Astrocyte of the cerebellum (primary cell): ENCODE measurements around the gene SEC24A.
"Not testable (repeated sequence)": the region's sequence is repeated elsewhere in the genome, so short reads cannot be mapped to it uniquely, and the experiment has no call there.

ENCODE experiments used
- DNase-seq: peaks from one replicate; pipeline ENCODE4 v3.0.0-alpha.2; 2011; ENCODE audit warnings: low read depth
- H3K4me3 ChIP-seq: 2 replicates; pipeline ENCODE4 v1.5.1; 2011; ENCODE audit warnings: mild to moderate bottlenecking, low read depth, low read length, moderate library complexity
- in situ Hi-C: cut with HindIII; loops from 2 replicates; pipeline ENCODE4 v1.10.0; 2017; ENCODE audit warnings: low sequenced_read_pairs
- TF ChIP-seq, protein P1 (sequence below): IDR thresholded peaks from 2 replicates; pipeline ENCODE4 v1.5.1; 2012; ENCODE audit warnings: low read length, low read depth, moderate library complexity, mild to moderate bottlenecking; ENCODE audit errors: missing control alignments

SEC24A gene

DNA sequence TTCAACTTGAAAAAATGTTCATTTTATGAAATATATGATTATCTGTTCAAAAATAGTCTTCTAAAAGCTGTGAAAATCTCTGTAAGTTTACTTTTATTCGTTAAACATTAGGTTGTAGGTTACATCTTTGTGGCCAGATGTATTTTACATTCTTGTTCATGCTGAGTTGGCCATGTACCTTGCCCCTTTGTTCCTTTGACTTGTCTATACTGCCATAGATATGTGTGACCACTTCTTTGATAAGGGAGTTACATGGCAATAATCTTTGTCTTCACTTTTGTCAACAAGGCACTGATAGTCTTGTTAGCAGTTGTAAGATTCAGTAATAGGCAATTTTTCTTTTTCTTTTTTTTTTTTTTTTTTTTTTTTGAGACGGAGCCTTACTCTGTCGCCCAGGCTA is 15.9 kb downstream of the SEC24A start:
- no peak for DNase-seq
- TF ChIP-seq, protein P1, sequence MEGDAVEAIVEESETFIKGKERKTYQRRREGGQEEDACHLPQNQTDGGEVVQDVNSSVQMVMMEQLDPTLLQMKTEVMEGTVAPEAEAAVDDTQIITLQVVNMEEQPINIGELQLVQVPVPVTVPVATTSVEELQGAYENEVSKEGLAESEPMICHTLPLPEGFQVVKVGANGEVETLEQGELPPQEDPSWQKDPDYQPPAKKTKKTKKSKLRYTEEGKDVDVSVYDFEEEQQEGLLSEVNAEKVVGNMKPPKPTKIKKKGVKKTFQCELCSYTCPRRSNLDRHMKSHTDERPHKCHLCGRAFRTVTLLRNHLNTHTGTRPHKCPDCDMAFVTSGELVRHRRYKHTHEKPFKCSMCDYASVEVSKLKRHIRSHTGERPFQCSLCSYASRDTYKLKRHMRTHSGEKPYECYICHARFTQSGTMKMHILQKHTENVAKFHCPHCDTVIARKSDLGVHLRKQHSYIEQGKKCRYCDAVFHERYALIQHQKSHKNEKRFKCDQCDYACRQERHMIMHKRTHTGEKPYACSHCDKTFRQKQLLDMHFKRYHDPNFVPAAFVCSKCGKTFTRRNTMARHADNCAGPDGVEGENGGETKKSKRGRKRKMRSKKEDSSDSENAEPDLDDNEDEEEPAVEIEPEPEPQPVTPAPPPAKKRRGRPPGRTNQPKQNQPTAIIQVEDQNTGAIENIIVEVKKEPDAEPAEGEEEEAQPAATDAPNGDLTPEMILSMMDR = no peak
- in situ Hi-C loops = no loop called here
- H3K4me3 ChIP-seq = no peak overlapping the region

DNA sequence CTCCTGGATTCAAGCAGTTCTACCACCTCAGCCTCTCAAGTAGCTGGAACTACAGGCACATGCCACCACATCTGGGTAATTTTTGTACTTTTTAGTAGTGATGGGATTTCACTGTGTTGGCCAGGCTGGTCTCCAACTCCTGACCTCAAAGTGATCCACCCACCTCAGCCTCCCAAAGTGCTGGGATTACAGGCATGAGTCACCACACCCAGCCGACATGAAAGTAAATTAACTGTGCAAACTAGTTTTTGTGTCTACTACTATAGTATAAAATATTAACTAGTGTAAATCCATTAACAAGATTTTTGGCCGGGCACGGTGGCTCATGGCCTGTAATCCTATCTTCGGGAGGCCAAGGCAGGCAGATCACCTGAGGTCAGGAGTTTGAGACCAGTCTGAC is 25.0 kb downstream of the SEC24A start:
- H3K4me3 ChIP-seq, in situ Hi-C loops, DNase-seq: not testable (repeated sequence)

DNA sequence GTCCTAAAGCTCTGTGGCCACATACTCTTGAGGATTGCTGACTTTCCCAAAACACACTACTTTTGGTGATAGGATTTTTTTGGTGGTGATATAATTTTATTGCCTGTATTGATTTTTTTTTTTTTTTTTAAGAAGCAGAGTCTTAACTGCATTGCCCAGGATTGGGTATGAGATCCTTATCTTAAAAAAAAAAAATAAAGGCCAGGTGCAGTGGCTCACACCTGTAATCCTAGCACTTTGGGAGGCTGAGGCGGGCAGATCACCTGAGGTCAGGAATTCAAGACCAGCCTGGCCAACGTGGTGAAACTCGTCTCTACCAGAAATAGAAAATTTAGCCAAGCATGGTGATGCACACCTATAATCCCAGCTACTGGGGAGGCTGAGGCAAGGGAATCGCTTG is 28.8 kb downstream of the SEC24A start:
- DNase-seq, H3K4me3 ChIP-seq: not testable (repeated sequence)
- in situ Hi-C loops = loop anchor here (5.0 kb wide), 2 partner anchors 35 to 85 kb away; no protein-coding TSS in a partner anchor

DNA sequence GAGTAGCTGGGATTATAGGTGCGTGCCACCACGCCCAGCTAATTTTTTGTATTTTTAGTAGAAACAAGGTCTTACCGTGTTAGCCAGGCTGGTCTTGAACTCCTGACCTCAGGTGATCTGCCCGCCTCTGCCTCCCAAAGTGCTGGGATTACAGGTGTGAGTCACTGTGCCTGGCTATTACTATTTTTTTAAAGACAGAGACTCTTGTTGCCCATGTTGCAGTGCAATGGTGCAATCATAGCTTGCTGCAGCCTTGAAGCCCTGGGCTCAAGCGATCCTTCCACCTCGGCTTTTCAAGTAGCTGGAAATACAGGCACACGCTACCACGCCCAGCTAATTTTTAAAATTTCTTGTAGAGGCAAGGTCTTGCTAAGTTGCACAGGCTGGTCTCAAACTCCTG is 41.6 kb downstream of the SEC24A start:
- in situ Hi-C loops, H3K4me3 ChIP-seq, DNase-seq: not testable (repeated sequence)

DNA sequence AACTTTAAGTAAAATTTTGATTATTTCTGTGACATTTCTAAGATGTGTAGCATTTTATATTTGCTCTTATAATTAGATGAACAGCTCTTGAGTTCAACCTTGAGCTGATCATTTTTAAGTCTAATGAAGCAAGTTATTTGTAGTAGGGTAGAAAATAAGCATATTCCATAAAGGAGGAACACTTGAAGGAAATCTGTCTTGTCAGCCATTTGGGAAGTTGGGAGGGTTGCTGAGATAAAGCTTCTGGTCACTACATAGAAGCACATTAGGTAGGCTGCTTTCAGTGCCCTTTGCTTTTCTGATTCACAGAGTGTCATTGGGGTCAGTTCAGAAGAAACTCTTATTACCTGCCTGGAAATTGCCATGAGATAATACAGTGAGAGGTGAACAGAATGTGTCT is 44.1 kb downstream of the SEC24A start:
- no peak overlapping the region for H3K4me3 ChIP-seq
- in situ Hi-C loops = no loop called here
- DNase-seq = no peak
- TF ChIP-seq, protein P1 = no peak

DNA sequence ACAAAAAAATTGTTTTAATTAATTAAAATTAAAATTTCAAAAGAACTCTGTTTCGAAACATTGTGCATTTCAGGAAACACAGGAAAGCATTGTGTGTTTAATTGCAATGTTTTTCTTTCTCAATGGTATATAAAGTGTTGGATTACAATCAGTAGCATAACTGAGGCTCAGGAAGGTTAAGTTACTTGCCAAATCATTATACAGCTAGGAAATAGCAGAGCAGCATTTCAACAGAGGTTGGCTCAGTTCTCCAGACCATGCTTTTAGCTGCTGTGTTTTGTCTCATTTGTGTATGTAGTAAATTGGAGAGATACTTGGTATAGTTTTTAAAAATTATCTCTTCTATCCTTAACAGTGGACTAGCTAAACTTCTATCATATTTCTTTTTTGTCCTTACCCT is 59.7 kb downstream of the SEC24A start:
- TF ChIP-seq, protein P1 = no peak
- in situ Hi-C loops = no loop called here
- no peak for DNase-seq
- H3K4me3 ChIP-seq = no peak overlapping the region

DNA sequence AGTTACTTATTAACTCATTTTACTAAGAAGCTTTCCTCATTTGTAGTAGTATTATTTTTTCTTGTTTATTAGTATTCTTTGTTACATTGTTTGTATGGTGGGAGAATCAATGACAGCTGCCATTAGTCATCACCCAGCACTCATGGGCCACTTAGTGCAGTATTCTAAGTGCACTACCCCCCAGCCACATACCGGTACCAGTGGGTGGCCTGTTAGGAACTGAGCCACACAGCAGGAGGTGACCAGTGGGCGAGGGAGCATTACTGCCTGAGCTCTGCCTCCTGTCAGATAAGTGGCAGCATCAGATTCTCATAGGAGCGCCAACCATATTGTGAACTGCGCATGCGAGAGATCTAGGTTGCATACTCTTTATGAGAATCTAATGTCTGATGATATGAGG is 65.5 kb downstream of the SEC24A start:
- TF ChIP-seq, protein P1 = no peak
- no peak overlapping the region for H3K4me3 ChIP-seq
- in situ Hi-C loops = loop anchor here (5.0 kb wide), 1 partner anchor 37 kb away; no protein-coding TSS in a partner anchor
- no peak for DNase-seq

DNA sequence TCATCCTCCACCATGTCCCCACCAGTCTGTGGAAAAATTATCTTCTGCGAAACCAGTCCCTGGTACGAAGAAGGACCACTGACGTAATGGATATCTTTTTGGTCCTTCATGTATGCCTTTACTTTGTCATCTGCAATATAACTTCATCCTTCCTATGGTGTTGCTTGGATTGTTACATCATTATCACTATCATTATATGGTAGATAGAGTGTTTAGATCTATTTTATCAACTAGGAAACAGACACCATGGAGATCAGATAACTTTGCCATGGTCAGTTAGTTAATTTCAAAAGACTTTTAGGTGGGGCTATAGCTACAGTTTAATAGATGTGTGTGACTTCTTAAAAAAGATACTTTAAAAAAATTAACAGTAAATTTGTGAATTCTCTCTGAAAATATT is 66.0 kb downstream of the SEC24A start:
- in situ Hi-C loops = loop anchor here (5.0 kb wide), 1 partner anchor 37 kb away; no protein-coding TSS in a partner anchor
- no peak overlapping the region for H3K4me3 ChIP-seq
- TF ChIP-seq, protein P1 = no peak
- no peak for DNase-seq

DNA sequence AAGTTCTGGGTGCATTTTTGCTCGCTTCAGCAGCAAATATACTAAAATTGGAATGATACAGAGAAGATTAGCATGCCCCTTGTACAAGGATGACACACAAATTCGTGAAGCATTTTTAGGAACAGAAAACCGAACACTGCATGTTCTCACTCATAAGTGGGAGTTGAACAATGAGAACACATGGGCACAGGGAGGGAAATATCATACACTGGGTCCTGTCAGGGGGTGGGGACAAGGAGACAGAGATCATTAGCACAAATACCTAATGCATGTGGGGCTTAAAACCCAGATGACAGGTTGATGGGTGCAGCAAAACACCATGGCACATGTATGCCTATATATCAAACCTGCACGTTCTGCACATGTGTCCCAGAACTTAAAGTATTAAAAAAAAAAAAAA is 66.9 kb downstream of the SEC24A start:
- in situ Hi-C loops, H3K4me3 ChIP-seq, DNase-seq: not testable (repeated sequence)
